GM18868 (cell line): Measurements from ENCODE around the gene MEIS2.

ENCODE experiments used
- ATAC-seq: cut with Tn5 transposase; IDR thresholded peaks from one replicate; pipeline ENCODE4 v1.9.1; 2021; ENCODE audit warnings: mild to moderate bottlenecking, moderate library complexity; ENCODE audit not compliant: unreplicated experiment

The MEIS2 gene

DNA sequence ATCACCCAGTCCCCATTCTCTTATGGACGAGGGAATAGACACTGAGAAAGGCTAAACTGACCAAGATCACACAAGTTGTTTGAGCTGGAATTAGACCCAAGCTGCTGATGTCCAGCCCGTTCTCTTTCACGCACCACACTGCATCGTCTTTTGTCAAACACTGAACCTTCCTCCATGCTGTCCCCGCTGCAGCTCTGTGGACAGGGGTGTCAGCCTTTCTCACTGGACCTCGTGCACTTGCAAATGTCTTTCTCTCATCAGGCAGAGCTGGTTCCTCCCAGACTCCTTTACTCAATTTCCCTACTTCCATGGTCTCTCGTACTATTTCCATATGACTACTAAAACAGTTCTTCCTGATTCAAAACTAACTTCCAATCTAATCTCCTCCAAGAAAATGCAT lies 161.6 kb downstream of the MEIS2 start:
- no peak for ATAC-seq

DNA sequence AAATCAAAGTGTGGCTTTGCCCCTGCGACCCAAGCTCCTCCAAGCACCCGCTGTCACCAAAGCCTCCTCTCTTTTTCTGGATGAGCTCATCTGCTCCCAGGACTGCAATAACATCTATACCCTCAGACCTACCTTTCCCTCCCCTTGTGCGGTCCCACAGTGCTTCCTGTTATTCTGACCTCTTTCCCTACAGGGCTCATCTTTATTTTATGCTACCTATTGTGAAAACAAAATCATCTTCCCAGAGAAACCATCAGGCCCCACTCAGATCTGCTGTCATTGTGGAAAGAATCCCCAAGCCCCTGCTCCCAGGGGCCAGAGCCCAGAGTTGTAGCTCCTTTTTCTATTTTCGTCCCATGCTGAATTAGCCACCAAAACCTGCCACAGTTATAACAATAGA lies 162.2 kb downstream of the MEIS2 start:
- no peak for ATAC-seq

DNA sequence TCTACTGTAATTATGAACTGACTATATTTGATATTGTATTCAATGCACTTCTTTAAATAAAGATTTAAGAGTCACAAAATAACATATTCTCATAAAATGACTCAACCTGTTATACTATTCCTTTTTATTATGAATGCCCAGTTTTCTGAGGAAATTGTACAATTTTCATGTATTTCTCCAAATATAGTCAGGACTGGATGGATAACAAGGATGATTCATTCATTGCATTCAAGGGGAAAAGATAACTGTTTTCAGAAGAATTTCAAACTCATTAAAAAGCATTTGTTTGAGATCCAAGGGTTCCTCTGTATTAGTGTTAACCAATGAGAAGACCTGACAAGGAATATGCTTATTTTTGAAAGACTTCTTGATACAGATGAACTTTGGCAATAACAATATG lies 163.7 kb downstream of the MEIS2 start:
- no peak for ATAC-seq

DNA sequence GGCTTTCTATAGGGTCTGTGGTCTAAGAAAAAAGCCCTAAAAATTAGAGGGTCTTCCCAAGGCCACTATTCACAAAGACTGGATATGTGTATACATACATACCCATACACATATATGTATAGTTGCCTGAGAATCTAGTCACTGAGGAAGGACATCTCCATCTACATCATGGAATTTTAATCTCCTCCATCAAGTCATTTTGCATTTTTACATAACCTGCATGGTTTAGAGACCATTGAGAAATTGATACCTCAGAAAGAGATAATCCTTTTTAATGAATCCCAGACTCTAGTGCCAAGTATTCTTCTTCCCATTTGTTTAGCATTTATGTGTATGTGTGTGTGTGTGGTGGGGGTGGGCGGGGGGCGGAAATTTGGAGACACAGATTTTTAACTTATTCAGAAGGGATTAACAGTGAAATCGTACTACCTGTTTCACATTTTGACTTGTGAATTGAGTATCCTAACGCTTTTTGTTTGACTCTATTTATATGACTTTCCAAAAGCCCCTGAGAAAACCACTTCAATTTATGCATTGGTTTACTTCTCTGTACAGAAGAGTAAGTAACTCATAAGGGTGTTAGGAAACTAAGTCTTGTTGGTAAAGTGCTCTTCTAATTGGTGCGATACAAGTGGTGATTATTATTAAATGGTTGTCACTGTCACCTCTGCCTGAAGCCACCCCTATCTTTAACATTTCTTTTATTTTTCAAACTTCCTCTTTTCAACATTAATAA lies 166.9 kb downstream of the MEIS2 start:
- ATAC-seq: no peak

DNA sequence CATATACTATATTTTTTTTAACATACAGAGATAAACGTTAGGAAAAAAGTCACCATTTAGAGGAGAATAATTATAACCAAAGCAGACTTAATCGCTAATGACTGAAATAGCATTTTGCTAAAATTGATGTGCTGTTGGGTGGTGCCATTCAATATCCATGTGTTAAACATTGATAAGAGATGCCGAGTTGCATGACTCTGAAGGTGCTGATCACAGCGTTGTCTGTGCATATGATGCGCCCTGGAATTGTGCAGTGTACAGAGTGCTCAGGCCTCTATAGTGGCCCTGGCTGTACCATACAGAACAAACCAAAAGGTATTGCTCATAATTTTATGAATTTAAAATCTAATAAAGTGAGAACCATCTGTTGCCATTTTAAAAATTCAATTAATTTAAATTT lies 168.3 kb downstream of the MEIS2 start:
- ATAC-seq: no peak

DNA sequence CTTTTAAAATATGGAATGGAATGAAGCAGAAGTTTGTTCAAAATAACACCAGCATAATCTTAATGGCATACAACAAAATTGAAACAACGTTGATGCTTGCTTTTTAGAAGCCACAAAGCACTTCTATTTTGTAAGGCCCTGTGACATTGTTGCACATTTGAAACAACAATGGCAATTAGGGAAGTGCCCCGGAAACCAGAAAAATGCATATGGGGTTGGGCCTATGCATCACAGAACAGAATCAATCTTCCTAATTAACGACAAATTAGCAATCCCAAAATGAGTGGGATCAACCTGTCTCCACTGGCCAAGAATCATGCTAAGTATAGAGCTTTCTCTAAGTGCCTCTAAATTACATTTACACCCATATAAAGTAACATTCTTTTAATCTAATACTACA lies 168.9 kb downstream of the MEIS2 start:
- ATAC-seq: no peak

DNA sequence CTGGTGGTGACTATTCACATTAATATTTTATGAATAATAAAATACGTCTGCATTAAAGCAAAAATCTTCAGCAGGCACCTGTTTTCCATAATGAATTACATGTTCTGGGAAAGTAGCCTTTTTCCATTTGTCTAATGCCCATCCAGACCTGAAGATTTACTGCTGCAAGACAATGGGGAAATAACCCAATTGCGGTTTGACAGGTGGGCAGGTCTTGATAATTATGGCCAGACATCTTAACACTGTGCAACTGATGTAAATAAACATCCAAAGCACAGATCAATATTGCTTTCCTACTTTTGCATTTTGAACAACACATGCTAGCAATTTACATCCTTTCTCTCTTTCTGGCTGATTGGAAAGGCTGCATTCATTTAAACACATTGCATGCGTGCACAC lies 173.9 kb downstream of the MEIS2 start:
- no peak for ATAC-seq

DNA sequence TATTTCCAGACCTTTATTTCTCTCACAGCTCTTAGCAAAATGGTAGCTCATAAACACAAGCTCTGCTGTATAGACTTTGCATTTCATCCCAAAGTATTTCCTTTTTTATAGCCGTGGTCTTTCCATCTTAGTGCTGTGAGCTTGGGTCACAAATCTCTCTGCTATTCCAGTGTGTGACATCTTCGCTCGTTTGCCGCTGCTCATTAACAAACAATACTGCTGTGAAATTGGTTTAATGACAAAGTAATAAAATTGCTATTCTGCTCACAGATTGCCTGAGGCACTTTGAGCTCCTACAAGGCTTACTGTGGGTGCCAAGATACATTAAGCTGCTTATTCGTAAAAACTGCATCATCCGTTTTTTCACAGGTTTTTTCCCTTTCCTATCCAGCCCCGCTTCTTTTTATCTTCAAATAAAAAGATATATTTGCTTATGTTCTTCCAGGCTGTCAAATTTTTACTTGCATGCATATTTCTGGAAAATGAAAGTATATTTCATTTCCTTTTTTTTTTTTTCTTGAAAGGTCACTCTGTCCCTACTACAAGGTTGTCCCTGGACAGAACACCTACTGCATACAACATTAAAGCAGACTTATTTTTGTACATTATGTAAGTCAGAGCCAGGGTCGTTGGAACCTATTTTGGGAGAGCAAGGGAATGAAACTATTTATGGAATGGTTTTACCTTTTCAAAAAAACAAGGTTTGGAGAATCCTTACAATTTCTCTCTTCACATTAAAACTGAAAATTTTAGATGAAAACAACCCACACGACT lies 174.5 kb downstream of the MEIS2 start:
- ATAC-seq: no peak

DNA sequence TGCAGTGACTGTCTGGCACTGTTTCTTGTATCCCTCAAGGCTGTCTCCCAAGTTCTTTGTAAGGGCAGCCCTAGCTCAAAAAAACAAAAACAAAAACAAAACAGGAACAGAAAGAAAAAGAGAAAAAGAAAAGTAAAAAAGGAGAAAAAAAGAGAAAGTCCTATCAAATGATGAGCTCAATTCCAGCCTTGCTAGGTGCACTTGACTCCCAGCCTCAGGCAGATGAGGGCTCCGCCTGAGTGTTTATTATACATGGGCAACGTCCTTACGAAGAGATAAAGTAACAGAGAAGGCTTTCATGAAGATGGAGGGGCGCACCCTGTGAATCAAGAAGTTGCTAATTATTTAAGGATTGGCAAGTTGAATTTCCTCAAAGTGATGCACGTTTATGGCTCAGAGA lies 175.3 kb downstream of the MEIS2 start:
- ATAC-seq: no peak

DNA sequence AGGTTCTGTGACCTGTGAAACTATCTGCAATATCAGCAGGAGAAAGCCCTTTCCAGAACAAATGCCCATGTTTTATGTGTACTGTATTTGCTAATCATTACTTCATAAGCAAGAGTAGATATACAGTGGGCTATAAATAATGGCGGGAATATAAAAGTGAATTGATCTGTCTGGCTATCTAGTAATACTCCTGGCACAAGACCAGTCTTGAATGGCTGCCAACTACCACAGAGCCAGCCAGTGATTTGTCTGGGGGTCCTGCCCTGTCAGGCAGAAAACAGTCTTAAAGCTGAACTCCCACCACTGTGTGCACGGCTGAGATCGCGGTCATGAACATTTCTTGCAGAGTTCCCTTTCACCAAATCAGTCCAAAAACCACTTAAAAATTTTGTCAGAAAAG lies 176.3 kb downstream of the MEIS2 start:
- ATAC-seq: no peak

DNA sequence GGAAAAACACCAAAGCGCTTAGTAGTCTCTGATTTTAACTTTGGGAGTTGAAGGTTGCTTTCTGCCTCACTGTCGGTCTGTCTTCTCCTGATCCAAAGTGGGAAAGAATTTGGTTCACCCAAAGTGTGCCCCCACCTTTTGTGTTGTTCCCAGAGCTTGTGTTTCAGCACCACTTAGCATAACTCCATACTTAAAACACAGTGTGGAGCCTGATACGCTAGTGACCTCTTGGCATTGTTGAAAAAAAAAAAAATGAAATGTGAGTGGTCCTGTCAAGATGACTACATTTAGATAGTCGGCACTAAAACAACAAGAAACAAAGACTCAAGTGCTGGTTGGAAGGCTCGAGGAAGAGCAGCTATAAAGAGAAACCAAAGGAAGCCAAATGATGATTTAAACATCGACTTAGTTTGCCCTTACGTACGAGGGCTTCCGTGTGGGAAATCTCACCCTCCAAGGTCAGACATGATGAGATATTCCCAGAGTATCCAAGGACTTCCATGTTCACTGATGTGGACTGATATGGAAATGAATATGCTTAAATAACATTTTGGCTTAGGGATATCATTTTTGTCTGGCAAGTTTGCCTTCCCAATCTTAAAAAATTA lies 178.8 kb downstream of the MEIS2 start:
- no peak for ATAC-seq

DNA sequence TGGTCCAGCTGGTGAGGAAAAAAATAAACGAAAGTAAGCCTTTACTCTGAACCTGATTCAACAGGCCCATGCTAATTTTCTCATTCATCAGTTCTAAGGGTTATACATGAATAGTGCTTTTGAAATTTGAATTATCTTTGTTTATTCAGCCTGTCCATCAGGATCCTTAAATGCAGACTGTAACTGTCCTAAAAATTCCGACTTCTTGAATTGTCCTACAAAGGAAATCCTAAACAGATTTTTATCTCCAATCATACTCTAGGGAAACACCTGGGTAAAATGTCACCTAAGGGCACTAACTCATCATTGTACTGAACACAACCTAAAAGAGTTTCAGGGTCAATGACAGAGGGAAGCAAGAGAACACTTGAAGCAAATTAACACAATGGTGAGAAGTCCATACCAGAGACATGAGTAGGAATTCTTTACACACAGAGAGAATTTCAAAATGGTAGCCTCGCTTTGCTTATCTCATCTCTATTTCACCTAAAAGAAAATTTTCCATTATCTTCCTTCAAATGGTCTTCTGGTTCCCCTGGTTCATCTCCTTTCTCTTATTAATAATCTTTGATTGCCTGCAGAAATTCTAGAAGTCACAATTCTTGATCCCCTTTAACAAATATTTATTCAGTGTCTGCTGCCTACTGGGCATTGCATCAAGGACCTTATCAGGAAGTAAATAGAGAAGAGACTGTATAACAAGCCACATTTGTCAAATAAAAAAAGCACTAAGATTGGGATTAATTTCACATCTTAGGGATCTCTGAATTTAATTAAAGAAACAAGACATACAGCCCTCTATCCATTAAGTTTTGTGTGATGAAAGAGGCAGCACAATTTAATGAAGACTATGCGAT lies 182.7 kb downstream of the MEIS2 start:
- ATAC-seq: no peak

DNA sequence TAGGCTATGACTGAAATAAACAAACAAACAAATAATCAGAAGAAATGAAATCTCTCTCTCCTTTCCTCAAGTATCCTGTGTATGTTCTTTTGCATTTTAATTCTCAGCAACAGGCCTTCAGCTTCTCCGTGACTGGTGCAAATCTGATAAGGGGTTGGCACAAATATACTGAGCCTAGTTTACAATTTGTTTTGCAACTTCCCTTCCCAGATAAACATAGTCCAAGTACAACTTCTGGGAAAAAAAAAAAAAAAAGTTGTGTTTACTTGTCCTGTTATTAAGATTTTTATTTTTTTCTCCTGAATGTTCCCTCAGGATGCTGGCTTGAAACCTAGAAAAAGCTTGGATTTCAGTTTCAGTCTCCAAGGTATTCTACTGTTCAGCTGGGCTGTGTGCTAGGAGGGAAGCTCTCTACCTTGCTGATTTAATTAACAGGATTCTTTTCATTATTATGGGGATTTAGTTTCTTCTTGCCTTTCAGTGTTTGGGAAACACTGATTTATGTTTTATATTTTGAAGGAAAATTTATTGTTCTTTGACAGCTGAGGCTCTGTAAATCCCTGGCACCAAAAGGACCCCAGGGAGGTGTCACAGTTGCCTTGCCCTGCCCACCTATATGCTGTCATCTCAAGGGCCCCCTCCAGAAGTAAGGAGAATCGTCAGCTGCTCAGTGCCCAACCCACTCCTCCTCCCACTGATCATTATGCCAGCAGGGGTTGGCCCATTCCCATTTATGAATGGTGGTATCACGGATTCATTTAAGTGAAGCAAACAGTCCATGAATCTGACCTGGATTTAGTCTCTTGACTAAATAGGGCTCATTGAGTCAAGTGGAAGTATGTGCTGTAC lies 185.2 kb downstream of the MEIS2 start:
- no peak for ATAC-seq

DNA sequence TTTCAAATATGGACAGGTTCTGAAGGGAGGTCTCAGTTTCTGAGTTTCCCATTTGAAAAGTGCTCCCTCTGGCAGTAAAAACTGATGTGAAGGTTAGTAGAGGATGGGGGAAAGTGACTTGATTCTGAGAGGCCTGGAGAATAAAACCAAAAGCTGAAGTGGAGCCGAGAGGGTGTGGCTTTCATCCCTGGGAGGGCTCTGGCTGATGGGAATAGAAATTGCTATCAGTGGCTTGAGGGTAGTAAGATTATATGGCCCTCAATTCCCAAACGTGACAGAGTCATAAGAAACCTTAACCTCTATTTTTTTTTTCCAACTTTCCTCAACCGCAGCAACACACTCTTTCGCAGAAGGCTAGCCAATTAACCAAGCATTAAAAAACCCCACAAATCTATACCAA lies 185.9 kb downstream of the MEIS2 start:
- no peak for ATAC-seq

DNA sequence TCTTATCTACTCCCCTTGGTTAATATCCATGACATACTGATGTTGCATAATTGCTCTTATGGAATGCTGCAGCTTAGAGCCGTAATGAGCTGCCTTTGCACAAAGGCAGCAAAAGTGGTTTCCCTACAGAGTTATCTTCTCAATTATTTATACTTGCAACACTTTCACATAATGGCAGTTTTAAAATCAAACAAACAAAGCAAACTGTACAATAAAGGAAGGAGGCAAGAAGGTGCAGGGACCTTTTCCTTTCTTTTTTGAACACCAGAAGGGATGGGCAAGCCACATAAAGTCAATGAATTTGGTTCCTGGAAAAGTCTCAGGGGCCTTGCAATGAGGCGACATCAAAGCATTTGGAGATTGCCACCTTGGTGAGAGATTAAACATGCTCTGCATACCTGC lies 188.0 kb downstream of the MEIS2 start:
- no peak for ATAC-seq

DNA sequence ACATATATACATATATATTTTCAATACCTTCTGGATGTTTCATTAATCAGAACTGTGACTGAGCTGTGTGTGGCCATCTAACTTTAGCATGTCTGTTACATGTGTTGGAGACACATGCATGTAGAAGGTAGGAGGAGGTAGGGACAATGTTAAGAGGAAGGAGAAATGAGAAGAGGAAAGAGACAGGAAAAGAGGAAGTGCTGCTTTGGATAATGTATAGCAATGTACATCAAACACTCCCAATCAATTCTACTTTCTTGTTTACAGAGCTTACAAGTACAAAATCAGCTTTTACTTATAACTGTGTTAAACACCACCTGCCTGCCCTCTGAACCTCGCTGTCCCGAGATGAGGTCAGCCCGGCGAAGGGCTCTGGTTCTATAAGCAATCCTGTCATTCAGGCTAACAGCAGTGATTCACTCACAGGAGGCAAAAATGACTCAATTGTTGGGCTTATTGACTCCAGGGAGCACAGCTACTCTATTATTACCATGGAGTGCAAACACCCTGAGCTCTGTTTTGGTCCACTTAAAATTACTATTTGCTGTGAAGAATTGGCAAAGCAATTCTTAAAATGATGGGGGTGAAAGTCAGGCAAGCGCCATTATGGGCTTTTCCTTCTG lies 188.9 kb downstream of the MEIS2 start:
- no peak for ATAC-seq

DNA sequence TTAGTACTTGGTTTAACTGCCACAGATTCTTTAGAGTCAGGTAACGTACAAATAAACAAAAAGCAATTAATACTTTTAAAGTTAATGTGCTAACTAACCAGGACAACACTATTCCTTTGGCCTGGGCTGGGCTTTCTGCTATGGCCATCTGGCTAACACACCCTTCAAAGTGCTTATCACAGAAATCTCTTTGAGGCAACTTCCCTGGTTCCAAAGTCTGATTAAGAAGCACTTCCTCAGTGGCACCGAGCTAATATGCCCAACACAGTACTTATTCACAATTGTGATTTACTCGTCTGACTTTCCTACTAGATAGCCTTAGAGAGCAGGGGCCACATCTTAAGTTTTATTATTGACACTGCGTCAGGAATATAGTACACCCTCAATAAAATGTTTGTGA lies 191.4 kb downstream of the MEIS2 start:
- ATAC-seq: no peak

DNA sequence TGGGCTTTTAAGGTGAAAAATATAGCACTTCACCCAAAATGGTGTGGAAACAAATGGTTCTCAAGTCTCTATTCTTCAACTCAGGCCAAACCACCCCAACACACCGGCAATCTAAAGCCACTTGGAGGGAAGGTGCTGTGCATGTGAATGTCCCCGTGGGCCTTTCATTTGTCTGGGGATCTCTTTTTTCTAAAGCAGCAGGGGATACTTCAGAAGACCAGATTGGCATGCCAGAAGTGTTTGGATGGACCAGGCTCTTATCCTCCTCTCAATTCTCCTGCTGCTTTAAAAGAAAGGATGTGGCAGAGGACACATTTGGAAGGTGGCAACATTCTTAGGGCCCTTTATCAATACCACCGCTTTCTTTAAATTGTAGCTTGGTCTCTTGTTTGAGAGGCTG lies 193.1 kb downstream of the MEIS2 start:
- ATAC-seq: no peak

DNA sequence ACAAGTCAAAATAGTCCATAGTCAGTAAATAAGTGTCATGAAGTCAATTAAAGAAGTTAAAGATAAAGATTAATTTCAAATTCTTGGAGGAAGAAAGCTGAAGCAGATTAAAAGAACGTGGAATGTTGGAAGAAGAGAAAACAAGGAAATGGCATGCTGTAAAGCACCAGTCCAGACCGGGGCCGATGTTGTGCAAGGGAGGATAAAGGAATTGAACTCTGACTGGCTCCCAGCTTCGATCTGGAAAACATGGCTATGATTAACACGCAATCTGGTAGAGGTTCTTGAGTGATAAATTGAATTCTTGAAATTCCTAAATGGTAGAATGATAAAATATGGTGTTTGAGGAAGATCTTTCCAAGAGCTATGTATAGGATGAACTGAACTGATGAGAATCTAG lies 194.4 kb downstream of the MEIS2 start:
- no peak for ATAC-seq

DNA sequence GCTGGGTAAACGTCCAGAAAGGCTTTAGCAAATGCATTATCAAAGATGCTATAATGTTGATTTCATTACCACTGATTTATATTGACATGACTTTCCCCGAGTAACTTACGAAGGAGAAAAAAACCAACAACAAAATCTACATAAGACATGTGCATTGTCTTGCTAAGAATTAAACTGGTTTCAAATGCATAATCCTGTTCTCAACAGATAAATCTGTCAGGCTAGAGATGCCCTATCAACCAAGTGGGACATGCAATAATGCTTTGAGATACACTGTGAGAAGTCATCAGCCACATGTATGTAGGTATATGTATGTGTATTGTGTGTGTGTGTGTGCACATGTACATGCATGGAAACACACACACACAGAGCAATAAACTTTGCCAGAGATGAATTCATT lies 195.6 kb downstream of the MEIS2 start:
- no peak for ATAC-seq
